ENCODE measurements around the gene CCDC148.
A peak's percentile ranks its signal among the peaks of the same experiment; 100 is the strongest.

The CCDC148 gene

DNA sequence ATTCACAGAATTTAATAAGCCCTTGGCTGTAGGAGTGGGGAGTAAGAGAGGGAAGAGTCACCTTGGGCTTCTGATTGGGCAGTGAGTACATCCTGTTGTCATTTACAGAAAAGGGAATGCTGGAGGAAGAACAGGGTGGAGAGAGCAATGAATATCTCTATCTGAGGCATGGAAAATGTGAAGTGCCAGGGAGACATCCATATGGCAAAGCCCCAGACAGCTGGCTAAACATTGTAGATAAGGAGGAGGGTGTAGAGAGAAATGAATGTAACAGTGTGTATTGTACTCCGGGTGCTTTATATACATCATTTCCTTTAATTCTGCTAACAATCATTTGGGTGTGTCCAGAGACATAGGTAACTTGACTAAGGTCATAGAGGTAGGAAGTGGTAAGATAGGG lies 251.3 kb downstream of the CCDC148 start:
- DNase-seq, result no peak

DNA sequence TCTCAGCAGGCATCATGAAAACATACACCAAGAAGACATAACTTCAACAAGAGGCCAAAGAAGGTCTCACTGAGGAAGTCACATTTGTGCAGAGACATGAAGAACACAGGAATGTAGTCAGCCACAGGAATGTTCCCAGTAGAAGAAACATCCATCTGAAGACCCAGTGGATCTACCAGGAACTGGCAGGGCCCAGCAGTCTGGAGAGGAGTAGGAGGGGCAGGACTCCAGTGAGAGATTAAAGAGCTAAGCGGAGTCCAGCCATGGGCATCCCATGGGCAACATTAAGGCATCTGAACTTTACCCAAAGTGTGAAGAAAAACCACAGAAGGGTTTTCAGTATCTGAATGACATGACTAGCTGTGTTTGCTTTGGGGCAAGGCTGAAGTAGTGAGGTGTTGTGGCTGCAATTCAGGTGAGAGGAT lies 251.8 kb downstream of the CCDC148 start:
- DNase-seq, result no peak

DNA sequence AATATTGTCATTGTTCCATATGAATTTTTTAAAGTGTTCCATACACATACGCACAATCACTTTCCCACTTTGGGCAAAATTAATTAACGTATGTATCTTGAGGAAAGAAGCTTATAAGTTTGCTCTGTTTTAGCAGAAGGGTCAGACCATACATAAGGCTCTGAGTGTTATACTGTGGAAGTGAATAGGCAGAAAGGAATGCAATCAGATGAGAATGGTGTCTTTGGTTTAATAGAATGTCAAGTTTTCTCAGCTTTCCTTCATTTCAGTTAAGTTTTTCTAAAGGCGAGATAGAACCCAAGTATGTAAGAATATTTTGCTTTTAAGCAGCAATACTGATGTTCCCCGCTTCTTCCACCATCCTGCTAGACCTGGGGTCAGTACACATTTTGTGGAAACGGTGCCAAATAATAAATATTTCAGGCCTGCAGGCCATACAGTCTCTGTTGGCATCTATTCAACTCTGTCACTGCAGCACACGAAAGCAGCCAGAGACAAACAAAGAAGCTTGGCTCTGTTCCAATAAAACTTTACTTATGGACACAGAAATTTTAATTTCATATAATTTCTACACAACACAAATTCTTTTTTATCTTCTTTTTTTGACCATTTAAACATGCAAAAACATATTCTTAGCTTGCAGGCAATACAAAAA lies 254.3 kb downstream of the CCDC148 start:
- no peak for DNase-seq

GRCh38 chr2:158199928-158200650 lies 256.5 kb downstream of the CCDC148 start:
- no peak for DNase-seq

- DNase-seq, result no peak
Observed at GRCh38 chr2:158197940-158198339, 258.6 kb downstream of the CCDC148 start.

DNA sequence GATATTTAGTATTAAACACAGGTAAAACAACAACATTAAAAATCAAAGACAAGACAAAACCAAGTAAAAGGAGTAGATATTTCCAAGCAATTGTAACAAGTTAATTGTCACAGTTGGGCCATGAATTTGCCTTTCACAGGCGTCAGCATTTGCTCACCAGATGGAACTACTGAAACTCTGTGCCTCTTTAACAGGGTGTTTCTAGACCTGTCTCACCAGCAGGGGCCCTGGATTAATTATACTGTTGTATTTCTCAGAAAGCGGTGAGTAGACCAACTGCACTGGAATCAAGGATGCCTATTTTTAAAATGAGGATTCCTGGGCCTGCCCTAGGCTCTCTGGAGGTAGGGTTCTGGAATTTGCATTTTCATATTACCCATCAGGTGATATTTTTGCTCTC lies 262.3 kb downstream of the CCDC148 start:
- DNase-seq, result no peak

GRCh38 chr2:158192515-158193443 lies 263.8 kb downstream of the CCDC148 start:
- DNase-seq, result no peak

DNA sequence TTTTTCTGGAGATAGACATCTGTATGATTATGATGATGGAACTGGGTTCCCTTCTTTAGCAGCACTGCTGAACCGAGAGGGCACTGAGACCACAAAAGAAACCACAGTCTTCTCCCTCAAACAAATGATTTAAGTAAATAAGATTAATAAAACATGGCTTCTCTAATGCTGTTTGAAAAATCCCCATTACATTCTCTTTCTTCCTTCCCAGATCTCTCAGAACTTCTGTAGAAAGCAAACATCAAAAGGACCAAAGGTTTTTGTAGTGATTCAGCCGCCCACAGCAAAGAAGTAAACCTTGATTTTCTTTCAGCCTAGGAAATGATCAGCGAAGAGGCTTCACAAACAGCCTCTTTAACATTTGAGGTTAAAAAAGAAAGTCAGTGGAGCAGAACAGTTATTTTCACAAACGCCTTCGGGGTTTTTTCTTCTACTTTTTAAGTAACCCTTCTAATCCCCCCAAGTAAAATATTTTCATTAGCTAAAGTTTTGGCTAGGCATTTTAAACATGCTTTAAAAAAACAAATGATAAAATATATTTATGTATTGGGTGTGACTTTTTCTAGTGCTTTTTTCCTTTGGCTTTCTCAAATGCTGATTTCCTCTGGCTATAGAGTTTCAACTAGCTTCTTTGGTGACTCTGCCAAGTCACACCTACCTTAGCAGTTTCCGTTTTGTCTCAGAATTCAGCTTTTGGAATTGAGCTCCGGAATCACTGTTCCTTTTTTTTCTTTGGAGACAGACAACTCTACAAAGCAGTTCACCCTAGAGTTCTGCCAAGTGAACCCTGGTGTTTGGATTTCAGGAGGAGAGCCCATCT lies 265.3 kb downstream of the CCDC148 start:
- DNase-seq, result peak; percentile 29

- DNase-seq, result no peak
Observed at GRCh38 chr2:158189526-158189925, 267.0 kb downstream of the CCDC148 start.

- no peak for DNase-seq
Observed at GRCh38 chr2:158187908-158188307, 268.6 kb downstream of the CCDC148 start.

GRCh38 chr2:158184556-158185343 lies 271.8 kb downstream of the CCDC148 start:
- no peak for DNase-seq

GRCh38 chr2:158184001-158184400 lies 272.6 kb downstream of the CCDC148 start:
- no peak for DNase-seq

DNA sequence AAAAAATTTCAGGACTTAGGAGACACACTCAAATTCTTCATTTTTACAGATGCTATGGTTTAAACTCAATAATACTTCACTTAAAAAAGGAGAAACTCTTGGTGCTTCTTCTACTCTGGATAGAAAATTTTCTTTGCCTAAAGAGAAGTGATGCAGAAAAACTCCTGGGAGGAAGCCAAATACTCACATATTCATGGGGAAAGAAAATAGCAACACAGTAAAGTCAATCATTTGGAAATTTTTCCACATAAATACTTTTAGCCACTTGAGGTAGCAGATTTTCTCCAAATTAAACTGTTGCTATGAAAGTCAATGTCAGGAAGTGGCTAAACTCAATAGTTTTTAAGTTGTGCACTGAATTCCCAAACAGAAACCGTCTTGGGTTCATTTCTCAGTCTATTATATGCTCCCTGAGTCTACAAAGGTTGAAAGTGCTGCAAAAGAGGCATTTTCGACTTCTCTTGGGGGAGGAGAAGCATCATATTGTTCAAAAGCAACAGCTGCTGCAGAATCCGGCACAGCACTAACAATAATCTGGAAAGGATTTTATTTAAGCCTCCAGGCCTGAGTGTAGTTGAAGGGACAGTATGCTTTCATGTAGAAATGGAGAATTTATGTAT lies 273.8 kb downstream of the CCDC148 start:
- no peak for DNase-seq

DNA sequence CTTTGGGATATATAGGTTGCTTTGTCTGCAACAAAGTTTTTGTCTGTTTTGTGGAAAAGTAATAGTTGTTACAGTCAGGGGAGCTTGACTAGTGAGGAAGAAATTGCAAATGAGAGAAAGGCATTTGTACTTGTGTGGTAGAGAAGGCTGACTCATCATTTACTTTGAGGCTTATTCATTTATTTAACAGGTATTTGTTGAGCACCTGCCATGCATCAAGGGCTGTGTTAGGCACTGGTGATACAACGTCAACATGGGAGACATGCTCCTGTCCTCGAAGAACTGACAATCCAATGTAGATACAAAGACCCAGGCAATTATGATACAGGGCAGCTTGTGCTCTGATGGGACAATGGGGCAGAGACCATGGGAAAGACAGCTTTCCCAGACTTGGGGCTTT lies 275.4 kb downstream of the CCDC148 start:
- DNase-seq, result no peak

GRCh38 chr2:158179660-158180059 lies 276.9 kb downstream of the CCDC148 start:
- no peak for DNase-seq

DNA sequence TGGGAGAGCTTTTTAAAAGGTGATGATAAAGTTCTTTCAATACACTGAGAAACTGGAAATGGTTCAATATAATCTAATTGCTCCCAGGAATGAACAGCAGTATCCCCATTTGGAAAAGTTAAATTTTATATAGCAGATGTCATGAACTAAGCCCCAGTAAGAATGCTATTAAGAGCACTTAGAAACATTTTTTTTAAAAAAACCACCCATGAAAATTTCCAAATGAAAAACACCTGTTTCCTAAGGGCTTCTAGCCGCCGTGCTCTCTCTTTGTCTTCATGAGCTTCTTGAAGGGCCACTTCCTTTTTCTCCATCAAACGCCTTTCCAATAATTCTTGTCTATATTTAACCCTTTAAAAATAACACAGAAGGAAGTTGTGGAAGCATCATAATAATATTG lies 277.9 kb downstream of the CCDC148 start:
- no peak for DNase-seq

DNA sequence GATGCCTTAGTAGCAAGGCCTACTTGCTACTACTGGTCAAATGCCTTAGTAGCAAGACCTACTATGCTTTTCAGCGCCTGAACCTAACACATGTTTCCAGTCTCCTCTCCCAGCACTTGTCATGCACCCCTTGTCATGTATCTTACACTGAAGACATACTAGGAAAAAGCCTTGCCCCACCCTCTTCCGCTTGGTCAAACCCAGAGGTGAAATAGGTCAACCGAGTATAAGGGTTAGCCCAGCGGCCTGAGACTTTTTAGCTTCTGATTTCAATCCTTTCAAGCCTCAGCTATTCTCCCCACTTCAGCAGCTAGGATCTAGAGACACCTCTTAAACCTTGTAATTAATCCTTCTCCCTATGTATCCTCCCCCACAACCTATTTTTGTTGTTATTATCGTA lies 281.6 kb downstream of the CCDC148 start:
- no peak for DNase-seq

GRCh38 chr2:158174495-158174894 lies 282.1 kb downstream of the CCDC148 start:
- no peak for DNase-seq

GRCh38 chr2:158172719-158173118 lies 283.8 kb downstream of the CCDC148 start:
- DNase-seq, result no peak

- no peak for DNase-seq
Observed at GRCh38 chr2:158154596-158154995, 302.0 kb downstream of the CCDC148 start.

GRCh38 chr2:158153270-158154015 lies 303.1 kb downstream of the CCDC148 start:
- DNase-seq, result no peak
